Right lobe of liver (tissue), 6 donors: Measurements from ENCODE around the gene CCDC86. TPM values are rescaled to one million over a fixed set of nuclear protein-coding genes. Genes with fewer than 3 reads are reported as not detected.

Experiments
- ATAC-seq, 4 donors: fragments of 200-7000 bp; cut with Tn5 transposase; one replicate each; pipeline ENCODE4 v1.9.1; 2020; ENCODE audit warnings: mild to moderate bottlenecking in 4 of 4, moderate library complexity in 4 of 4
- DNase-seq, 3 donors: peaks; one replicate each; pipeline ENCODE4 v3.0.0-alpha.2; 2020
- H3K27ac ChIP-seq, 3 donors: fragments of 200-600 bp; one replicate each; pipeline ENCODE4 v1.8.0; 2022
- H3K27me3 ChIP-seq, 2 donors: fragments of 200-600 bp; one replicate each; pipeline ENCODE4 v1.8.0; 2022
- H3K36me3 ChIP-seq, 4 donors: fragments of 200-600 bp; sonication (generic) in 1 of 4; one replicate each; pipeline versions ENCODE4 v1.5.1 to v1.8.0; 2017 to 2022; ENCODE audit warnings: control low read depth in 1 of 4
- H3K4me1 ChIP-seq, 4 donors: fragments of 200-600 bp; sonication (generic) in 1 of 4; one replicate each; pipeline versions ENCODE4 v1.5.1 to v1.8.0; 2017 to 2022; ENCODE audit warnings: control low read depth in 1 of 4
- H3K4me3 ChIP-seq, 3 donors: fragments of 200-600 bp; one replicate each; pipeline ENCODE4 v1.8.0; 2022
- H3K9me3 ChIP-seq, 4 donors: fragments of 200-600 bp; sonication (generic) in 1 of 4; one replicate each; pipeline versions ENCODE4 v1.5.1 to v1.8.0; 2017 to 2022; ENCODE audit warnings: control low read depth in 1 of 4
- CTCF ChIP-seq, 4 donors: fragments of 200-600 bp in 3 of 4; fragments of 450-650 bp in 1 of 4; IDR thresholded peaks; one replicate each; pipeline versions ENCODE4 v1.5.1 to v1.8.0; 2016 to 2022; ENCODE audit warnings: antibody characterized with exemption in 4 of 4, mild to moderate bottlenecking in 2 of 4
- POLR2A ChIP-seq: fragments of 450-650 bp; IDR thresholded peaks from one replicate; pipeline ENCODE4 v1.6.1; 2017; ENCODE audit warnings: antibody characterized with exemption, mild to moderate bottlenecking
- WGBS: methylation state at CpG from one replicate; pipeline ENCODE4 v1.1.6; 2018; ENCODE audit warnings: low coverage, low lambda C conversion rate; ENCODE audit not compliant: insufficient coverage; ENCODE audit errors: missing lambda C conversion rate; 5-methylcytosine and 5-hydroxymethylcytosine counted together
- intact Hi-C, 2 donors: fragments of 100-400 bp; cut with DNase I; formaldehyde crosslinking; loops; one replicate each; pipeline versions ENCODE4 v1.11.2 to v1.14.1; 2022
- total RNA-seq, 6 experiments: library from RNA; depleted of rRNA in 2 of 6; stranded (reverse); fragments of >200 nt in 2 of 6; fragmentation: NEBNext Ultra II Directional in 3 of 6; extraction: Animal tissue kit (Norgen Biotek cat#: 25700) in 3 of 6; gene quantifications; one replicate each; pipeline versions ENCODE4 v1.1.0 to v1.2.4, GENCODE V29; 2016 to 2023
- donor health status: DM: no; HTN: yes; CAD: no.
- donor health status: DM: no; HTN: no; CAD: no.
- donor health status: DM: no; HTN: no; CAD: no.
- donor health status: DM: no; HTN: yes; CAD: no.
- donor health status: DM: no; HTN: yes; CAD: no.

The CCDC86 gene
- total RNA-seq, 6 experiments from 2014 or later = 4.9 to 17.8 (median 8.6) TPM

- Histone ChIP-seq H3K4me1 (no peaks in the 10 kb centered on the region), H3K27ac (no peak overlapping the region)
These were observed 40.7 kb upstream of the CCDC86 start for GRCh38 chr11:60801194-60801593.

GRCh38 chr11:60803273-60803936 lies 38.5 kb upstream of the CCDC86 start:
- 74% methylated on average over 4 of the region's 7 CpGs for WGBS
- Histone ChIP-seq H3K4me3 (no peak overlapping the region), H3K4me1 (no peaks in the 10 kb centered on the region), H3K9me3 (no peaks in the 10 kb centered on the region), H3K36me3 (no peaks in the 10 kb centered on the region), H3K27me3 (no peaks in the 10 kb centered on the region), H3K27ac (no peak overlapping the region)
- intact Hi-C loops = no loop called here
- TF ChIP-seq POLR2A = no peak
- no peak for TF ChIP-seq CTCF (IDR thresholded peaks at IDR 0.05)
- DNase-seq (no peak), ATAC-seq (no peak)

More at GRCh38 chr11:60801194-60801593, 40.7 kb upstream of the CCDC86 start:
- intact Hi-C loops = no loop called here
- no peaks in the 10 kb centered on the region for H3K9me3 ChIP-seq
- WGBS = 85% methylated on average over 5 of the region's 10 CpGs
- DNase-seq = no peak
- H3K27me3 ChIP-seq = no peaks in the 10 kb centered on the region
- ATAC-seq = no peak
- H3K4me3 ChIP-seq = no peak overlapping the region
- TF ChIP-seq CTCF (IDR thresholded peaks at IDR 0.05) = no peak
- no peak for TF ChIP-seq POLR2A
- H3K36me3 ChIP-seq = no peaks in the 10 kb centered on the region

GRCh38 chr11:60809249-60809648 lies 32.7 kb upstream of the CCDC86 start:
- ATAC-seq = no peak

GRCh38 chr11:60809691-60810090 lies 32.2 kb upstream of the CCDC86 start:
- DNase-seq = no peak
- ATAC-seq = no peak
- no peak overlapping the region for H3K4me3 ChIP-seq
- H3K27me3 ChIP-seq = no peaks in the 10 kb centered on the region
- no peak for TF ChIP-seq CTCF (IDR thresholded peaks at IDR 0.05)
- intact Hi-C loops = no loop called here
- no peaks in the 10 kb centered on the region for H3K36me3 ChIP-seq
- H3K27ac ChIP-seq = no peak overlapping the region
- H3K9me3 ChIP-seq = no peaks in the 10 kb centered on the region
- no peaks in the 10 kb centered on the region for H3K4me1 ChIP-seq
- WGBS = 76% methylated on average over 4 of the region's 11 CpGs

More at GRCh38 chr11:60809249-60809648, 32.7 kb upstream of the CCDC86 start:
- no peaks in the 10 kb centered on the region for H3K27me3 ChIP-seq
- no peaks in the 10 kb centered on the region for H3K4me1 ChIP-seq
- no peak overlapping the region for H3K4me3 ChIP-seq
- no peak for DNase-seq
- intact Hi-C loops = no loop called here
- H3K27ac ChIP-seq = no peak overlapping the region
- 55% methylated on average over 3 of the region's 3 CpGs for WGBS
- TF ChIP-seq POLR2A (no peak), CTCF (IDR thresholded peaks at IDR 0.05) (no peak)
- no peaks in the 10 kb centered on the region for H3K9me3 ChIP-seq
- no peaks in the 10 kb centered on the region for H3K36me3 ChIP-seq

GRCh38 chr11:60810151-60810550 lies 31.8 kb upstream of the CCDC86 start:
- no peak for ATAC-seq
- no peaks in the 10 kb centered on the region for H3K27me3 ChIP-seq
- H3K4me1 ChIP-seq = no peaks in the 10 kb centered on the region
- intact Hi-C loops = no loop called here
- H3K9me3 ChIP-seq = no peaks in the 10 kb centered on the region
- H3K36me3 ChIP-seq = no peaks in the 10 kb centered on the region
- 89% methylated on average over 3 of the region's 4 CpGs for WGBS
- DNase-seq = no peak
- no peak overlapping the region for H3K27ac ChIP-seq
- no peak overlapping the region for H3K4me3 ChIP-seq
- TF ChIP-seq POLR2A (no peak), CTCF (IDR thresholded peaks at IDR 0.05) (no peak)
